ENCODE data around the gene GAB2.

GRCh38 chr11:78223320-78223954 lies 194.2 kb downstream of the GAB2 start:
- TF ChIP-seq, protein P1, sequence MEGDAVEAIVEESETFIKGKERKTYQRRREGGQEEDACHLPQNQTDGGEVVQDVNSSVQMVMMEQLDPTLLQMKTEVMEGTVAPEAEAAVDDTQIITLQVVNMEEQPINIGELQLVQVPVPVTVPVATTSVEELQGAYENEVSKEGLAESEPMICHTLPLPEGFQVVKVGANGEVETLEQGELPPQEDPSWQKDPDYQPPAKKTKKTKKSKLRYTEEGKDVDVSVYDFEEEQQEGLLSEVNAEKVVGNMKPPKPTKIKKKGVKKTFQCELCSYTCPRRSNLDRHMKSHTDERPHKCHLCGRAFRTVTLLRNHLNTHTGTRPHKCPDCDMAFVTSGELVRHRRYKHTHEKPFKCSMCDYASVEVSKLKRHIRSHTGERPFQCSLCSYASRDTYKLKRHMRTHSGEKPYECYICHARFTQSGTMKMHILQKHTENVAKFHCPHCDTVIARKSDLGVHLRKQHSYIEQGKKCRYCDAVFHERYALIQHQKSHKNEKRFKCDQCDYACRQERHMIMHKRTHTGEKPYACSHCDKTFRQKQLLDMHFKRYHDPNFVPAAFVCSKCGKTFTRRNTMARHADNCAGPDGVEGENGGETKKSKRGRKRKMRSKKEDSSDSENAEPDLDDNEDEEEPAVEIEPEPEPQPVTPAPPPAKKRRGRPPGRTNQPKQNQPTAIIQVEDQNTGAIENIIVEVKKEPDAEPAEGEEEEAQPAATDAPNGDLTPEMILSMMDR (IDR thresholded peaks at IDR 0.05; ENCODE audit: poor library complexity), result no peak
- no peak for TF ChIP-seq EZH2phosphoT487 (IDR thresholded peaks at IDR 0.05; ENCODE audit: low read depth, severe bottlenecking, unreplicated experiment)

All from hepatocyte (in vitro differentiated cells).